GM18951 (cell line): Measurements from ENCODE around the gene ENHO.

Source experiments
- POLR2A ChIP-seq: IDR thresholded peaks from 4 replicates; pipeline ENCODE4 v1.6.1; 2011; ENCODE audit warnings: mild to moderate bottlenecking; ENCODE audit not compliant: insufficient read length, insufficient read depth; ENCODE audit errors: extremely low read depth
- in situ Hi-C: fragments of 300-500 bp; cut with MboI; formaldehyde crosslinking; loops from one replicate; pipeline ENCODE4 v1.12.0; 2022; ENCODE audit warnings: low sequenced_read_pairs, mixed read lengths, inconsistent platforms; ENCODE audit not compliant: unreplicated experiment

Gene ENHO

GRCh38 chr9:34560599-34561214 is 37.9 kb upstream of the ENHO start:
- in situ Hi-C loops, result no loop called here
- TF ChIP-seq POLR2A, result no peak

DNA sequence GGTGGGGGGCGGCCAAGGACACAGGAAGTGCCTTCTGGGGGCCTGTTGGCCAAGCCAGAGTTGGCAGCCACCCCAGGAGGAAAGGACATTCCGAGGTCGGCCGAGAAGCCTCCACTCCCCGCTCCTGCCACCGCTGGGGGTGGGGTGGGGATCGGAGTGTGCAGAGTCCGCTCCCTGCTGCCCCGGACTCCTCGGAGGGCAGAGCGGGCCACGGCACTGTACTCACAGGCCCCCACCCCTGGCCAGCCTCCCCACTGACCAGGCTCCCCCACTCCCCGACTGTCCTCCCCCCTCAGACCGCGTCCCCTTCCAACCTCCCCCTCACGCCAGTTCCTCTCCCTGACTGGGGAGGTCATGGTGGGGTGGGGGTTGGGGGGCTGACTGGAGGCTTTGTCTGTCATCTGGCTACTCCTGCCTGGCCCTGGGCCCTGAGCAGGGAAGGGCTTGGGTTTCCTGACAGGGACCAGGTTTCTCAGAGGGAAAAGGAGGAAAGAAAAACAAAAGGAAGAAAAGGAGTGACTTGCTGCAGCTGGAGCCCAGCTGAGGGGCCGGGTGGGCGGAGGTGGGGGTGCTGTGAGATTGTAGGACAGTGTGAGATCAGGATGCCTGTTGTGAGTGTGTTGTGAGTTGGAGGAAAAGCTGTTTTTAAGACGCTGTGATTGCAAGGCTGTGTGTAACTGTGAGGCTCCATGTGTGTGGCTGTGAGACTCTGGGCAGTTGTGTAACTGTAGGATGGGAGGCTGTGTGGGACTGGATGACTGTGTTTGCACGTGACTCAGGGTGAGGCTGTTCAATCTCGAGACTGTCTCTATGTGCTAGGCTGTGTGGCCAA is 37.0 kb upstream of the ENHO start:
- in situ Hi-C loops, result no loop called here

GRCh38 chr9:34558919-34559623 is 36.3 kb upstream of the ENHO start:
- in situ Hi-C loops, result no loop called here
- no peak for TF ChIP-seq POLR2A

More for the DNA sequence above, 37.0 kb upstream of the ENHO start:
- TF ChIP-seq POLR2A, result no peak

DNA sequence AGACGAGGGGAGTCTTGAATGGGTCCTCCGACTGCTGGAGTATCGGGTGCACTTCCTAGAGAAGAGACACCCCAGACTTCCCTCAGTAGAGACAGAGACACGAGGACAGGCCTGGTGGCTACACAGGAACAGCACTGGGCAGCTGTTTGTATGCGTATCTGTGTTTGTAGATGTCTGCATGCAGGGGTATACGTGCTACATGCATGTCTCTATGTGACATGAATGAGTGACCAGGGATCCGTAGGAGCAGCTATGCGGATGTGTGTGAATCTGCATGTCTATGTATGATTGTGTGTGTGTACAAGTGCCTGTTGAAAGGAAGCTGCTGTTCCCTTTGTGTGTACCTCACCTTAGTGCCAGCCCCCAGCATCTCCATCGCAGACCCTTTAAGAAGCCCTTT is 35.6 kb upstream of the ENHO start:
- TF ChIP-seq POLR2A, result no peak
- in situ Hi-C loops, result no loop called here

- TF ChIP-seq POLR2A, result no peak
- in situ Hi-C loops, result no loop called here
These were observed 34.9 kb upstream of the ENHO start for GRCh38 chr9:34557426-34558321.

DNA sequence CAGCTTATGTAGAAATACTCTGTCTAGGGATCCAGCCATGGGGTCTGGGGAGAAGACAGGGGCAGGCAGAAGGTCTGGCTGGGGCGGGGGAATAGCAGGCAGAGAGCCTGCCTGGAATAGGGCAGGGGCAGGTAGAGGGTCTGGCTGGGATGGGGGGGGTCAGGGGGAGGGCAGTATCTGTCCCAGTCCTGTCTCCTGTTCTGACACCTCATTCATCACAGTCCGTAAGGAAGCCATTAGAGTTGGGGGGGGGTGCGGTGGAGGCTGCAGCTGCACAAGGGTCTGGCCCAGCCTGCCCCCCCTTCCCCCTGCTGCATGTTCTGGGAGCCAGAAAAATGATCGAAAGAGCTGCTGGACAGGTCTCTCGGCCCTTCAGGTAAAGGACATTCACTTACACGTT is 34.2 kb upstream of the ENHO start:
- no peak for TF ChIP-seq POLR2A
- in situ Hi-C loops, result no loop called here

- in situ Hi-C loops, result no loop called here
- no peak for TF ChIP-seq POLR2A
These were observed 33.2 kb upstream of the ENHO start for GRCh38 chr9:34555936-34556525.

- TF ChIP-seq POLR2A, result no peak
- in situ Hi-C loops, result no loop called here
These were observed 32.7 kb upstream of the ENHO start for GRCh38 chr9:34555500-34555899.

DNA sequence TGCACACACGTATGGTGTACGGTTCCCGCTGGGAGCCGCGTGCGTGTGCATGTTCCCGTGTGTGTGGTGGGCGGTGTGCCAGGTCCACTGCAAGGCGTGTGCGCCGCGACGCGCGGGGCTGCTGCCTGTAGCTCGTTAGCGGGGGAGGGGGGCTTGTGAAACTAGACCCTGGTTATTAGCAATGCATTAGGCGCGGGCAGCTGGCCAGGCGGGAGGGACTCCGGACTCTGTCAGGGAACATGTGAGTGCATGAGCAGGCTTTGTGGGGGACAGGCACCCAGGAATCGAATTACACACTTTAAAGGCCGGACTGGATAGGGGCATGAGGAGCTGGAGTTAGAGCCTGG is 32.2 kb upstream of the ENHO start:
- no peak for TF ChIP-seq POLR2A
- in situ Hi-C loops, result no loop called here

- TF ChIP-seq POLR2A, result no peak
- in situ Hi-C loops, result no loop called here
These were observed 31.6 kb upstream of the ENHO start for GRCh38 chr9:34554211-34555001.

GRCh38 chr9:34553511-34554021 is 30.8 kb upstream of the ENHO start:
- TF ChIP-seq POLR2A, result no peak
- in situ Hi-C loops, result no loop called here

GRCh38 chr9:34552986-34553385 is 30.2 kb upstream of the ENHO start:
- no peak for TF ChIP-seq POLR2A
- in situ Hi-C loops, result no loop called here

- no peak for TF ChIP-seq POLR2A
- in situ Hi-C loops, result no loop called here
These were observed 29.8 kb upstream of the ENHO start for GRCh38 chr9:34552606-34552981.
